Body of pancreas (tissue), 4 donors: ENCODE results near the gene NTSR1.

Source experiments
- POLR2A ChIP-seq, 3 donors: fragments of 450-650 bp; IDR thresholded peaks; one replicate each; pipeline ENCODE4 v1.6.1; 2016; ENCODE audit warnings: antibody characterized with exemption in 3 of 3, mild to moderate bottlenecking in 2 of 3
- TF ChIP-seq, protein P1 (sequence below), 7 experiments: fragments of 450-650 bp in 4 of 7; fragments of 200-600 bp in 3 of 7; sonication (generic) in 3 of 7; IDR thresholded peaks; one replicate each; pipeline ENCODE4 v1.5.1; 2016 to 2019; ENCODE audit warnings: antibody characterized with exemption in 7 of 7

DNA sequence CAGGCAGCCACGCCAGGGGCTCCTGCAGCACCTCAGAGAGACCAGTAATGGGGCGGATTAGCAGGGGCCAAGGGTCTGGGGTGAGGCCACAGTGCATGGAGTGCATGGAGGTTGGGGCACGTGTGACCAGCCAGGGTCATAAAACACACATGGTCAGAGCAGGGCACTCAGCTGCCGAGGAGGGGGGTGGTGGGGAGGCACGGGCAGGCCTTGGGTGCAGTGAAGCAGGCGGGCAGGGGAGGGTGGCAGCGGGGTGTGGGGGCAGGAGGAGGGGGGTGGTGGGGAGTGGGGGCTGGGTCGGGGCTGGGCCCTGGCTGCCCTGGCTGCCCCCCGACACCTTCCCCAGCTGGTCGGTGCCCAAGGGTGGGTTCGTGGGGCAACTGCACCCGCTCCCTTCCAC, 23.7 kb upstream of the NTSR1 start:
- TF ChIP-seq, protein P1, sequence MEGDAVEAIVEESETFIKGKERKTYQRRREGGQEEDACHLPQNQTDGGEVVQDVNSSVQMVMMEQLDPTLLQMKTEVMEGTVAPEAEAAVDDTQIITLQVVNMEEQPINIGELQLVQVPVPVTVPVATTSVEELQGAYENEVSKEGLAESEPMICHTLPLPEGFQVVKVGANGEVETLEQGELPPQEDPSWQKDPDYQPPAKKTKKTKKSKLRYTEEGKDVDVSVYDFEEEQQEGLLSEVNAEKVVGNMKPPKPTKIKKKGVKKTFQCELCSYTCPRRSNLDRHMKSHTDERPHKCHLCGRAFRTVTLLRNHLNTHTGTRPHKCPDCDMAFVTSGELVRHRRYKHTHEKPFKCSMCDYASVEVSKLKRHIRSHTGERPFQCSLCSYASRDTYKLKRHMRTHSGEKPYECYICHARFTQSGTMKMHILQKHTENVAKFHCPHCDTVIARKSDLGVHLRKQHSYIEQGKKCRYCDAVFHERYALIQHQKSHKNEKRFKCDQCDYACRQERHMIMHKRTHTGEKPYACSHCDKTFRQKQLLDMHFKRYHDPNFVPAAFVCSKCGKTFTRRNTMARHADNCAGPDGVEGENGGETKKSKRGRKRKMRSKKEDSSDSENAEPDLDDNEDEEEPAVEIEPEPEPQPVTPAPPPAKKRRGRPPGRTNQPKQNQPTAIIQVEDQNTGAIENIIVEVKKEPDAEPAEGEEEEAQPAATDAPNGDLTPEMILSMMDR (IDR thresholded peaks at IDR 0.05): no peak
- TF ChIP-seq POLR2A (IDR thresholded peaks at IDR 0.05): no peak
